ENCODE results near the gene MME.

The MME gene

GRCh38 chr3:155086051-155086450 lies 5.9 kb downstream of the MME start:
- Histone ChIP-seq H3K4me3 (ENCODE audit: low read length) (no peak overlapping the region), H3K9ac (ENCODE audit: low read length) (no peak overlapping the region), H3K4me1 (ENCODE audit: control insufficient read depth, insufficient read depth, low read length) (no peaks in the 10 kb centered on the region), H3K9me3 (ENCODE audit: control insufficient read depth, low read length) (no peaks in the 10 kb centered on the region), H3K36me3 (ENCODE audit: control insufficient read depth, insufficient read depth, low read length) (no peaks in the 10 kb centered on the region), H3K27me3 (ENCODE audit: control insufficient read depth, insufficient read depth, low read length) (peaks cover 11% of the 10 kb centered on the region)

- no peaks in the 10 kb centered on the region for H3K4me1 ChIP-seq (ENCODE audit: control insufficient read depth, insufficient read depth, low read length)
- H3K9me3 ChIP-seq (ENCODE audit: control insufficient read depth, low read length) = no peaks in the 10 kb centered on the region
- H3K27me3 ChIP-seq (ENCODE audit: control insufficient read depth, insufficient read depth, low read length) = no peaks in the 10 kb centered on the region
- no peaks in the 10 kb centered on the region for H3K36me3 ChIP-seq (ENCODE audit: control insufficient read depth, insufficient read depth, low read length)
- no peak overlapping the region for H3K4me3 ChIP-seq (ENCODE audit: low read length)
- no peak overlapping the region for H3K9ac ChIP-seq (ENCODE audit: low read length)
Observed at GRCh38 chr3:155088706-155089345, 8.7 kb downstream of the MME start.

GRCh38 chr3:155089495-155089894 lies 9.4 kb downstream of the MME start:
- no peak overlapping the region for H3K4me3 ChIP-seq (ENCODE audit: low read length)
- no peaks in the 10 kb centered on the region for H3K4me1 ChIP-seq (ENCODE audit: control insufficient read depth, insufficient read depth, low read length)
- H3K36me3 ChIP-seq (ENCODE audit: control insufficient read depth, insufficient read depth, low read length) = no peaks in the 10 kb centered on the region
- H3K9me3 ChIP-seq (ENCODE audit: control insufficient read depth, low read length) = no peaks in the 10 kb centered on the region
- H3K27me3 ChIP-seq (ENCODE audit: control insufficient read depth, insufficient read depth, low read length) = no peaks in the 10 kb centered on the region
- no peak overlapping the region for H3K9ac ChIP-seq (ENCODE audit: low read length)

GRCh38 chr3:155093261-155093660 lies 13.1 kb downstream of the MME start:
- H3K4me3 ChIP-seq (ENCODE audit: low read length) = no peak overlapping the region
- H3K9me3 ChIP-seq (ENCODE audit: control insufficient read depth, low read length) = no peaks in the 10 kb centered on the region
- H3K27me3 ChIP-seq (ENCODE audit: control insufficient read depth, insufficient read depth, low read length) = no peaks in the 10 kb centered on the region
- no peaks in the 10 kb centered on the region for H3K4me1 ChIP-seq (ENCODE audit: control insufficient read depth, insufficient read depth, low read length)
- no peak overlapping the region for H3K9ac ChIP-seq (ENCODE audit: low read length)
- no peaks in the 10 kb centered on the region for H3K36me3 ChIP-seq (ENCODE audit: control insufficient read depth, insufficient read depth, low read length)

- no peaks in the 10 kb centered on the region for H3K36me3 ChIP-seq (ENCODE audit: control insufficient read depth, insufficient read depth, low read length)
- no peak overlapping the region for H3K4me3 ChIP-seq (ENCODE audit: low read length)
- H3K27me3 ChIP-seq (ENCODE audit: control insufficient read depth, insufficient read depth, low read length) = no peaks in the 10 kb centered on the region
- H3K4me1 ChIP-seq (ENCODE audit: control insufficient read depth, insufficient read depth, low read length) = no peaks in the 10 kb centered on the region
- no peak overlapping the region for H3K9ac ChIP-seq (ENCODE audit: low read length)
- H3K9me3 ChIP-seq (ENCODE audit: control insufficient read depth, low read length) = no peaks in the 10 kb centered on the region
Observed at GRCh38 chr3:155096303-155097008, 16.3 kb downstream of the MME start.

GRCh38 chr3:155097009-155097349 lies 16.9 kb downstream of the MME start:
- H3K4me3 ChIP-seq (ENCODE audit: low read length) = no peak overlapping the region
- no peaks in the 10 kb centered on the region for H3K27me3 ChIP-seq (ENCODE audit: control insufficient read depth, insufficient read depth, low read length)

GRCh38 chr3:155101398-155101797 lies 21.3 kb downstream of the MME start:
- Histone ChIP-seq H3K36me3 (ENCODE audit: control insufficient read depth, insufficient read depth, low read length) (no peaks in the 10 kb centered on the region), H3K9ac (ENCODE audit: low read length) (no peak overlapping the region), H3K4me1 (ENCODE audit: control insufficient read depth, insufficient read depth, low read length) (no peaks in the 10 kb centered on the region), H3K9me3 (ENCODE audit: control insufficient read depth, low read length) (no peaks in the 10 kb centered on the region), H3K27me3 (ENCODE audit: control insufficient read depth, insufficient read depth, low read length) (no peaks in the 10 kb centered on the region), H3K4me3 (ENCODE audit: low read length) (no peak overlapping the region)

More at GRCh38 chr3:155097009-155097349, 16.9 kb downstream of the MME start:
- no peak overlapping the region for H3K9ac ChIP-seq (ENCODE audit: low read length)
- no peaks in the 10 kb centered on the region for H3K4me1 ChIP-seq (ENCODE audit: control insufficient read depth, insufficient read depth, low read length)
- no peaks in the 10 kb centered on the region for H3K36me3 ChIP-seq (ENCODE audit: control insufficient read depth, insufficient read depth, low read length)
- H3K9me3 ChIP-seq (ENCODE audit: control insufficient read depth, low read length) = no peaks in the 10 kb centered on the region

GRCh38 chr3:155102329-155102728 lies 22.2 kb downstream of the MME start:
- H3K9ac ChIP-seq (ENCODE audit: low read length) = no peak overlapping the region
- H3K36me3 ChIP-seq (ENCODE audit: control insufficient read depth, insufficient read depth, low read length) = no peaks in the 10 kb centered on the region
- no peak overlapping the region for H3K4me3 ChIP-seq (ENCODE audit: low read length)
- no peaks in the 10 kb centered on the region for H3K27me3 ChIP-seq (ENCODE audit: control insufficient read depth, insufficient read depth, low read length)
- no peaks in the 10 kb centered on the region for H3K9me3 ChIP-seq (ENCODE audit: control insufficient read depth, low read length)
- H3K4me1 ChIP-seq (ENCODE audit: control insufficient read depth, insufficient read depth, low read length) = no peaks in the 10 kb centered on the region

- Histone ChIP-seq H3K4me1 (ENCODE audit: control insufficient read depth, insufficient read depth, low read length) (no peaks in the 10 kb centered on the region), H3K9ac (ENCODE audit: low read length) (no peak overlapping the region)
Observed at GRCh38 chr3:155103686-155104085, 23.6 kb downstream of the MME start.

GRCh38 chr3:155106119-155106518 lies 26.0 kb downstream of the MME start:
- no peak overlapping the region for H3K4me3 ChIP-seq (ENCODE audit: low read length)
- H3K36me3 ChIP-seq (ENCODE audit: control insufficient read depth, insufficient read depth, low read length) = no peaks in the 10 kb centered on the region
- no peaks in the 10 kb centered on the region for H3K9me3 ChIP-seq (ENCODE audit: control insufficient read depth, low read length)
- no peak overlapping the region for H3K9ac ChIP-seq (ENCODE audit: low read length)
- H3K4me1 ChIP-seq (ENCODE audit: control insufficient read depth, insufficient read depth, low read length) = no peaks in the 10 kb centered on the region
- no peaks in the 10 kb centered on the region for H3K27me3 ChIP-seq (ENCODE audit: control insufficient read depth, insufficient read depth, low read length)

More at GRCh38 chr3:155103686-155104085, 23.6 kb downstream of the MME start:
- Histone ChIP-seq H3K27me3 (ENCODE audit: control insufficient read depth, insufficient read depth, low read length) (no peaks in the 10 kb centered on the region), H3K36me3 (ENCODE audit: control insufficient read depth, insufficient read depth, low read length) (no peaks in the 10 kb centered on the region), H3K9me3 (ENCODE audit: control insufficient read depth, low read length) (no peaks in the 10 kb centered on the region), H3K4me3 (ENCODE audit: low read length) (no peak overlapping the region)

GRCh38 chr3:155110022-155110421 lies 29.9 kb downstream of the MME start:
- H3K4me1 ChIP-seq (ENCODE audit: control insufficient read depth, insufficient read depth, low read length) = no peaks in the 10 kb centered on the region
- H3K27me3 ChIP-seq (ENCODE audit: control insufficient read depth, insufficient read depth, low read length) = no peaks in the 10 kb centered on the region
- H3K4me3 ChIP-seq (ENCODE audit: low read length) = no peak overlapping the region
- no peaks in the 10 kb centered on the region for H3K36me3 ChIP-seq (ENCODE audit: control insufficient read depth, insufficient read depth, low read length)
- H3K9ac ChIP-seq (ENCODE audit: low read length) = no peak overlapping the region
- no peaks in the 10 kb centered on the region for H3K9me3 ChIP-seq (ENCODE audit: control insufficient read depth, low read length)

- Histone ChIP-seq H3K4me1 (ENCODE audit: control insufficient read depth, insufficient read depth, low read length) (no peaks in the 10 kb centered on the region), H3K9ac (ENCODE audit: low read length) (no peak overlapping the region), H3K9me3 (ENCODE audit: control insufficient read depth, low read length) (no peaks in the 10 kb centered on the region), H3K4me3 (ENCODE audit: low read length) (no peak overlapping the region), H3K27me3 (ENCODE audit: control insufficient read depth, insufficient read depth, low read length) (no peaks in the 10 kb centered on the region), H3K36me3 (ENCODE audit: control insufficient read depth, insufficient read depth, low read length) (no peaks in the 10 kb centered on the region)
Observed at GRCh38 chr3:155110996-155111901, 31.1 kb downstream of the MME start.
